K562 (cell line): ENCODE results near the gene RAD50. TPM values are rescaled to one million over a fixed set of nuclear protein-coding genes. Genes with fewer than 3 reads are reported as not detected.

ENCODE experiments used
- BRF1 ChIP-seq: IDR thresholded peaks from 3 replicates; pipeline ENCODE4 v1.6.1; 2011; ENCODE audit warnings: borderline replicate concordance, mild to moderate bottlenecking; ENCODE audit not compliant: insufficient read length; ENCODE audit errors: extremely low read depth
- FOXJ2 ChIP-seq: fragments of 200-800 bp; sonication (Bioruptor generic); IDR thresholded peaks from 2 replicates; pipeline ENCODE4 v1.6.1; 2016; ENCODE audit warnings: missing genetic modification characterization, missing compliant biosample characterization
- HDAC2 ChIP-seq: fragments of 450-650 bp; IDR thresholded peaks from 2 replicates; pipeline ENCODE4 v1.6.1; 2016; ENCODE audit warnings: mild to moderate bottlenecking
- KAT8 ChIP-seq: fragments of 450-650 bp; IDR thresholded peaks from 2 replicates; pipeline ENCODE4 v1.6.1; 2016; ENCODE audit warnings: low read depth, mild to moderate bottlenecking
- MTA3 ChIP-seq: fragments of 450-650 bp; formaldehyde crosslinking; IDR thresholded peaks from 2 replicates; pipeline ENCODE4 v1.6.1; 2017; ENCODE audit warnings: mild to moderate bottlenecking, borderline replicate concordance
- PHB2 ChIP-seq: fragments of 450-650 bp; IDR thresholded peaks from 2 replicates; pipeline ENCODE4 v1.6.1; 2017; ENCODE audit warnings: low read depth
- PML ChIP-seq: IDR thresholded peaks from 2 replicates; pipeline ENCODE4 v1.6.1; 2012; ENCODE audit warnings: low read length, inconsistent platforms
- TRIM28 ChIP-seq: fragments of 450-650 bp; IDR thresholded peaks from 2 replicates; pipeline ENCODE4 v1.6.1; 2017
- XRCC3 ChIP-seq: fragments of 450-650 bp; IDR thresholded peaks from 2 replicates; pipeline ENCODE4 v1.6.1; 2017; ENCODE audit warnings: mild to moderate bottlenecking, moderate library complexity
- ZNF175 ChIP-seq: fragments of 200-800 bp; sonication (Bioruptor generic); IDR thresholded peaks from 2 replicates; pipeline ENCODE4 v1.6.1; 2016; ENCODE audit warnings: low read depth, mild to moderate bottlenecking, missing genetic modification characterization, missing compliant biosample characterization
- ZNF644 ChIP-seq: fragments of 200-800 bp; sonication (Bioruptor generic); IDR thresholded peaks from 2 replicates; pipeline ENCODE4 v1.6.1; 2016; ENCODE audit warnings: low read depth, missing genetic modification characterization, missing compliant biosample characterization
- ZNF75A ChIP-seq: fragments of 450-650 bp; formaldehyde crosslinking; IDR thresholded peaks from 2 replicates; pipeline ENCODE4 v1.4.0; 2020; ENCODE audit warnings: mild to moderate bottlenecking
- polyA plus RNA-seq, 8 experiments: library from polyadenylated mRNA; depleted of rRNA in 4 of 8; stranded (reverse) in 5 of 8; unstranded in 3 of 8; fragments of >200 nt; fragmentation: Nextera tagmentation in 2 of 8; fragmentation: Illumina TruSeq in 1 of 8; extraction: Ambion mirVana in 2 of 8; extraction: Trizol in 1 of 8; gene quantifications; 2 replicates each; pipeline versions ENCODE4 v1.2.1 to v1.2.3, GENCODE V29; 2011 to 2014; ENCODE audit warnings: inconsistent platforms in 1 of 8, missing spikeins in 1 of 8
- total RNA-seq, 7 experiments: library from RNA; depleted of rRNA in 6 of 7; stranded (reverse); fragments of >200 nt in 6 of 7; fragmentation: Illumina TruSeq in 2 of 7; extraction: Trizol in 2 of 7; gene quantifications; 2 replicates each; pipeline versions ENCODE4 v1.2.1 to v1.2.3, GENCODE V29; 2011 to 2021; ENCODE audit warnings: low replicate concordance in 1 of 7
- TF ChIP-seq, protein P1 (sequence below): sonication (generic); formaldehyde crosslinking; IDR thresholded peaks from 2 replicates; pipeline ENCODE4 v1.8.0; 2023; ENCODE audit warnings: mild to moderate bottlenecking, missing genetic modification reagents
- TF ChIP-seq, protein P2 (sequence below): fragments of 450-650 bp; formaldehyde crosslinking; conservative IDR thresholded peaks from 2 replicates; pipeline ENCODE4 v1.4.0; 2022; ENCODE audit warnings: mild to moderate bottlenecking, missing genetic modification characterization
- TF ChIP-seq, protein P3 (sequence below): fragments of 450-650 bp; conservative IDR thresholded peaks from 2 replicates; pipeline ENCODE4 v1.6.1; 2016; ENCODE audit warnings: missing genetic modification characterization, low read depth, mild to moderate bottlenecking, control low read depth, missing compliant biosample characterization
- TF ChIP-seq, protein P4 (sequence below): sonication (generic); formaldehyde crosslinking; IDR thresholded peaks from 2 replicates; pipeline ENCODE4 v1.8.0; 2022; ENCODE audit warnings: missing genetic modification reagents, mild to moderate bottlenecking, borderline replicate concordance
- TF ChIP-seq, protein P5 (sequence below), 2 experiments: fragments of 450-650 bp in 1 of 2; sonication (generic) in 1 of 2; formaldehyde crosslinking in 1 of 2; IDR thresholded peaks in 1 of 2; conservative IDR thresholded peaks in 1 of 2; 2 replicates each; pipeline versions ENCODE4 v1.6.1 to v1.8.1; 2016 to 2023; ENCODE audit warnings: mild to moderate bottlenecking in 2 of 2, moderate library complexity in 2 of 2, inconsistent platforms in 1 of 2, missing genetic modification reagents in 1 of 2

The RAD50 gene
- total and polyA plus RNA-seq, 9 of the 15 experiments (the other 6 are each of a cell fraction or from before 2014, with no cell fraction given): 15.3 to 74.2 (median 44.1) TPM

DNA sequence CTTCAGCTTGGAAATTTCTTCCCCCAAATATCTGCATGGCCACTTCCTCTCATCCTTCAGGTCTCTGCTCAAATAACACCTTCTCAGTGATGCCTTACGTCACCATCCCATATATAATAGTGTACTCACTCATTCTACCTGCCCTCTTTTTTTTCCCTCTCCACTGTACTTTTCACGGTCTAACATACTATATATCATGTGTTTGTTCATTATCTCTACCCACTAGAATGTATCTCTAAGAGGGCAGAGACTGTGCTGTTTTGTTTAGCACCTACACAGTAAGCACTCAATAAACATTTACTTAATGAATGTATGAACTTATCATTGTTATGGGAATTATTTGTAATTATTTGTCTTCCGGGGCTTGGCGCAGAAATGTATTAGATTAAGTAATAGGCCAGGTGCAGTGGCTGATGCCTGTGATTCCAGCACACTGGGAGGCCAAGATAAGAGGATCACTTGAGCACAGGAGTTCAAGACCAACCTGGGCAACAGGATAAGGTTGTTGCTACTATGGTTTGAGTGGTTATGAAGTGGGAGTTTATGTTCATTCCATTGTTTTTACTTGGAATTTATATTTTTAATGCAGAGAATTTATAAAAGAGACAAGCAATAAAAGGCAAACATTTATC is 95.2 kb downstream of the RAD50 start (continued):
- TF ChIP-seq, protein P1, sequence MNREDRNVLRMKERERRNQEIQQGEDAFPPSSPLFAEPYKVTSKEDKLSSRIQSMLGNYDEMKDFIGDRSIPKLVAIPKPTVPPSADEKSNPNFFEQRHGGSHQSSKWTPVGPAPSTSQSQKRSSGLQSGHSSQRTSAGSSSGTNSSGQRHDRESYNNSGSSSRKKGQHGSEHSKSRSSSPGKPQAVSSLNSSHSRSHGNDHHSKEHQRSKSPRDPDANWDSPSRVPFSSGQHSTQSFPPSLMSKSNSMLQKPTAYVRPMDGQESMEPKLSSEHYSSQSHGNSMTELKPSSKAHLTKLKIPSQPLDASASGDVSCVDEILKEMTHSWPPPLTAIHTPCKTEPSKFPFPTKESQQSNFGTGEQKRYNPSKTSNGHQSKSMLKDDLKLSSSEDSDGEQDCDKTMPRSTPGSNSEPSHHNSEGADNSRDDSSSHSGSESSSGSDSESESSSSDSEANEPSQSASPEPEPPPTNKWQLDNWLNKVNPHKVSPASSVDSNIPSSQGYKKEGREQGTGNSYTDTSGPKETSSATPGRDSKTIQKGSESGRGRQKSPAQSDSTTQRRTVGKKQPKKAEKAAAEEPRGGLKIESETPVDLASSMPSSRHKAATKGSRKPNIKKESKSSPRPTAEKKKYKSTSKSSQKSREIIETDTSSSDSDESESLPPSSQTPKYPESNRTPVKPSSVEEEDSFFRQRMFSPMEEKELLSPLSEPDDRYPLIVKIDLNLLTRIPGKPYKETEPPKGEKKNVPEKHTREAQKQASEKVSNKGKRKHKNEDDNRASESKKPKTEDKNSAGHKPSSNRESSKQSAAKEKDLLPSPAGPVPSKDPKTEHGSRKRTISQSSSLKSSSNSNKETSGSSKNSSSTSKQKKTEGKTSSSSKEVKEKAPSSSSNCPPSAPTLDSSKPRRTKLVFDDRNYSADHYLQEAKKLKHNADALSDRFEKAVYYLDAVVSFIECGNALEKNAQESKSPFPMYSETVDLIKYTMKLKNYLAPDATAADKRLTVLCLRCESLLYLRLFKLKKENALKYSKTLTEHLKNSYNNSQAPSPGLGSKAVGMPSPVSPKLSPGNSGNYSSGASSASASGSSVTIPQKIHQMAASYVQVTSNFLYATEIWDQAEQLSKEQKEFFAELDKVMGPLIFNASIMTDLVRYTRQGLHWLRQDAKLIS (CRISPR knock-in tag): no peak
- peak; percentile 48; the same call in 1 of the 2 replicates for TF ChIP-seq TRIM28
- 0 out of 2 replicates have a peak, but pooled peaks have one; percentile 75 for TF ChIP-seq HDAC2
- TF ChIP-seq BRF1: no peak
- TF ChIP-seq, protein P2, sequence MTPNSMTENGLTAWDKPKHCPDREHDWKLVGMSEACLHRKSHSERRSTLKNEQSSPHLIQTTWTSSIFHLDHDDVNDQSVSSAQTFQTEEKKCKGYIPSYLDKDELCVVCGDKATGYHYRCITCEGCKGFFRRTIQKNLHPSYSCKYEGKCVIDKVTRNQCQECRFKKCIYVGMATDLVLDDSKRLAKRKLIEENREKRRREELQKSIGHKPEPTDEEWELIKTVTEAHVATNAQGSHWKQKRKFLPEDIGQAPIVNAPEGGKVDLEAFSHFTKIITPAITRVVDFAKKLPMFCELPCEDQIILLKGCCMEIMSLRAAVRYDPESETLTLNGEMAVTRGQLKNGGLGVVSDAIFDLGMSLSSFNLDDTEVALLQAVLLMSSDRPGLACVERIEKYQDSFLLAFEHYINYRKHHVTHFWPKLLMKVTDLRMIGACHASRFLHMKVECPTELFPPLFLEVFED (CRISPR knock-in tag): no peak
- peak; percentile 98 for TF ChIP-seq PHB2
- 0 out of 2 replicates have a peak, but pooled peaks have one; percentile 47 for TF ChIP-seq ZNF175 (CRISPR knock-in tag)
- TF ChIP-seq PML: peak; percentile 100
- no peak for TF ChIP-seq XRCC3
- TF ChIP-seq ZNF644: peak; percentile 82
- no peak for TF ChIP-seq FOXJ2 (tag)
- TF ChIP-seq, protein P3, sequence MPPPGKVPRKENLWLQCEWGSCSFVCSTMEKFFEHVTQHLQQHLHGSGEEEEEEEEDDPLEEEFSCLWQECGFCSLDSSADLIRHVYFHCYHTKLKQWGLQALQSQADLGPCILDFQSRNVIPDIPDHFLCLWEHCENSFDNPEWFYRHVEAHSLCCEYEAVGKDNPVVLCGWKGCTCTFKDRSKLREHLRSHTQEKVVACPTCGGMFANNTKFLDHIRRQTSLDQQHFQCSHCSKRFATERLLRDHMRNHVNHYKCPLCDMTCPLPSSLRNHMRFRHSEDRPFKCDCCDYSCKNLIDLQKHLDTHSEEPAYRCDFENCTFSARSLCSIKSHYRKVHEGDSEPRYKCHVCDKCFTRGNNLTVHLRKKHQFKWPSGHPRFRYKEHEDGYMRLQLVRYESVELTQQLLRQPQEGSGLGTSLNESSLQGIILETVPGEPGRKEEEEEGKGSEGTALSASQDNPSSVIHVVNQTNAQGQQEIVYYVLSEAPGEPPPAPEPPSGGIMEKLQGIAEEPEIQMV: no peak
- TF ChIP-seq, protein P4, sequence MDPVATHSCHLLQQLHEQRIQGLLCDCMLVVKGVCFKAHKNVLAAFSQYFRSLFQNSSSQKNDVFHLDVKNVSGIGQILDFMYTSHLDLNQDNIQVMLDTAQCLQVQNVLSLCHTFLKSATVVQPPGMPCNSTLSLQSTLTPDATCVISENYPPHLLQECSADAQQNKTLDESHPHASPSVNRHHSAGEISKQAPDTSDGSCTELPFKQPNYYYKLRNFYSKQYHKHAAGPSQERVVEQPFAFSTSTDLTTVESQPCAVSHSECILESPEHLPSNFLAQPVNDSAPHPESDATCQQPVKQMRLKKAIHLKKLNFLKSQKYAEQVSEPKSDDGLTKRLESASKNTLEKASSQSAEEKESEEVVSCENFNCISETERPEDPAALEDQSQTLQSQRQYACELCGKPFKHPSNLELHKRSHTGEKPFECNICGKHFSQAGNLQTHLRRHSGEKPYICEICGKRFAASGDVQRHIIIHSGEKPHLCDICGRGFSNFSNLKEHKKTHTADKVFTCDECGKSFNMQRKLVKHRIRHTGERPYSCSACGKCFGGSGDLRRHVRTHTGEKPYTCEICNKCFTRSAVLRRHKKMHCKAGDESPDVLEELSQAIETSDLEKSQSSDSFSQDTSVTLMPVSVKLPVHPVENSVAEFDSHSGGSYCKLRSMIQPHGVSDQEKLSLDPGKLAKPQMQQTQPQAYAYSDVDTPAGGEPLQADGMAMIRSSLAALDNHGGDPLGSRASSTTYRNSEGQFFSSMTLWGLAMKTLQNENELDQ (CRISPR knock-in tag): no peak
- TF ChIP-seq MTA3: no peak
- TF ChIP-seq, protein P5, sequence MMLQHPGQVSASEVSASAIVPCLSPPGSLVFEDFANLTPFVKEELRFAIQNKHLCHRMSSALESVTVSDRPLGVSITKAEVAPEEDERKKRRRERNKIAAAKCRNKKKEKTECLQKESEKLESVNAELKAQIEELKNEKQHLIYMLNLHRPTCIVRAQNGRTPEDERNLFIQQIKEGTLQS (IDR thresholded peaks at IDR 0.05): peak; percentile 52
- TF ChIP-seq, protein P5 (CRISPR knock-in tag; conservative IDR thresholded peaks at IDR 0.05): 0 out of 2 replicates have a peak, but pooled peaks have one; percentile 28
- no peak for TF ChIP-seq KAT8
- TF ChIP-seq ZNF75A (CRISPR knock-in tag): no peak
